ENCODE data around the gene HAAO.

GRCh38 chr2:42764096-42764495 lies 28.3 kb downstream of the HAAO start, which contains the start of gene OXER1:
- no peak for TF ChIP-seq EZH2phosphoT487 (IDR thresholded peaks at IDR 0.05; ENCODE audit: insufficient read depth, low read depth)
- TF ChIP-seq EZH2 (IDR thresholded peaks at IDR 0.05; ENCODE audit: insufficient read depth, poor library complexity, severe bottlenecking) = no peak
